HL-60 (cell line): Measurements from ENCODE around the gene DIO1.

Source experiments
- DNase-seq, 2 experiments: peaks; one replicate each; pipeline ENCODE4 v3.0.0-alpha.2; 2010 to 2020; ENCODE audit warnings: low read depth in 1 of 2, low spot score in 1 of 2
- H3K27ac ChIP-seq: fragments of 250-450 bp; sonication (Bioruptor Pico); replicated peaks from 2 replicates; pipeline ENCODE4 v1.5.1; 2020; ENCODE audit warnings: mild to moderate bottlenecking, moderate library complexity
- H3K27me3 ChIP-seq: fragments of 250-450 bp; sonication (Bioruptor Pico); 2 replicates; pipeline ENCODE4 v1.5.1; 2021; ENCODE audit warnings: mild to moderate bottlenecking, moderate library complexity; ENCODE audit not compliant: insufficient read depth, poor library complexity, severe bottlenecking
- H3K4me3 ChIP-seq: replicated peaks from 2 replicates; pipeline ENCODE4 v1.5.1; 2011; ENCODE audit warnings: mild to moderate bottlenecking, control low read depth, low read length; ENCODE audit not compliant: insufficient read depth
- CTCF ChIP-seq: IDR thresholded peaks from one replicate; pipeline ENCODE4 v1.5.1; 2011; ENCODE audit warnings: low read length, control low read depth, inconsistent platforms; ENCODE audit not compliant: insufficient read depth
- GABPA ChIP-seq: IDR thresholded peaks from 2 replicates; pipeline ENCODE4 v1.6.1; 2012; ENCODE audit warnings: low read depth
- POLR2AphosphoS5 ChIP-seq: IDR thresholded peaks from 2 replicates; pipeline ENCODE4 v1.6.1; 2012; ENCODE audit warnings: low read depth
- REST ChIP-seq: IDR thresholded peaks from 2 replicates; pipeline ENCODE4 v1.6.1; 2012; ENCODE audit warnings: low read depth; ENCODE audit not compliant: insufficient replicate concordance
- SPI1 ChIP-seq: IDR thresholded peaks from 2 replicates; pipeline ENCODE4 v1.6.1; 2012; ENCODE audit warnings: low read depth, mild to moderate bottlenecking, borderline replicate concordance

The DIO1 gene

GRCh38 chr1:53906121-53906520 is 12.1 kb downstream of the DIO1 start:
- H3K27ac ChIP-seq = no peak overlapping the region
- no peak overlapping the region for H3K4me3 ChIP-seq
- DNase-seq = no peak
- TF ChIP-seq GABPA (no peak), CTCF (no peak), REST (no peak)
- no peaks in the 10 kb centered on the region for H3K27me3 ChIP-seq

GRCh38 chr1:53909946-53910345 is 16.0 kb downstream of the DIO1 start:
- DNase-seq = no peak
- no peak overlapping the region for H3K4me3 ChIP-seq
- no peaks in the 10 kb centered on the region for H3K27me3 ChIP-seq
- TF ChIP-seq GABPA (no peak), REST (no peak), POLR2AphosphoS5 (no peak), SPI1 (no peak), CTCF (no peak)
- H3K27ac ChIP-seq = no peak overlapping the region

- Histone ChIP-seq H3K27ac (no peak overlapping the region), H3K27me3 (no peaks in the 10 kb centered on the region), H3K4me3 (no peak overlapping the region)
- DNase-seq = no peak
- TF ChIP-seq POLR2AphosphoS5 (no peak), REST (no peak), CTCF (no peak), GABPA (no peak), SPI1 (no peak)
Observed at GRCh38 chr1:53911442-53911841, 17.5 kb downstream of the DIO1 start.
